GM19455 (cell line): ENCODE data around the gene ZNF582.
"Not testable (repeated sequence)": the region's sequence is repeated elsewhere in the genome, so short reads cannot be mapped to it uniquely, and the experiment has no call there.

Experiments used
- ATAC-seq: cut with Tn5 transposase; IDR thresholded peaks from one replicate; pipeline ENCODE4 v1.9.1; 2021; ENCODE audit not compliant: unreplicated experiment

The ZNF582 gene

GRCh38 chr19:56355517-56355916 is 37.8 kb downstream of the ZNF582 start:
- ATAC-seq = no peak

- ATAC-seq = no peak
Observed at GRCh38 chr19:56351208-56351607, 42.1 kb downstream of the ZNF582 start.

- no peak for ATAC-seq
Observed at GRCh38 chr19:56350416-56351045, 42.8 kb downstream of the ZNF582 start.

GRCh38 chr19:56348289-56348877 is 45.0 kb downstream of the ZNF582 start:
- no peak for ATAC-seq

GRCh38 chr19:56347163-56347778 is 46.1 kb downstream of the ZNF582 start:
- no peak for ATAC-seq

- ATAC-seq = no peak
Observed at GRCh38 chr19:56341948-56342347, 51.4 kb downstream of the ZNF582 start.

GRCh38 chr19:56339031-56339430 is 54.3 kb downstream of the ZNF582 start:
- not testable (repeated sequence) for ATAC-seq

GRCh38 chr19:56337077-56337476 is 56.3 kb downstream of the ZNF582 start:
- ATAC-seq = not testable (repeated sequence)

- ATAC-seq = not testable (repeated sequence)
Observed at GRCh38 chr19:56335371-56335770, 58.0 kb downstream of the ZNF582 start.

- ATAC-seq = no peak
Observed at GRCh38 chr19:56333506-56333905, 59.8 kb downstream of the ZNF582 start.
